Activated T-cell treated with anti-CD3 and anti-CD28 coated beads for 4 hours (primary cell): Measurements from ENCODE around the gene KAT2A.

Source experiments
- DNase-seq: peaks from one replicate; pipeline ENCODE4 v3.0.0-alpha.2; 2020

The KAT2A gene

GRCh38 chr17:42112552-42113176 lies 8.5 kb downstream of the KAT2A start, which contains the start of gene DHX58:
Gene DHX58 (minus strand): TSS chr17:42112714. CDS start chr17:42111892, 822 bp downstream.
- peak; percentile 57 for DNase-seq

GRCh38 chr17:42111871-42112551 lies 9.2 kb downstream of the KAT2A start:
- no peak for DNase-seq

- no peak for DNase-seq
Observed at GRCh38 chr17:42111265-42111636, 9.9 kb downstream of the KAT2A start.

- DNase-seq = no peak
Observed at GRCh38 chr17:42110301-42111264, 10.6 kb downstream of the KAT2A start.

GRCh38 chr17:42109086-42109485 lies 12.1 kb downstream of the KAT2A start:
- DNase-seq = no peak

- DNase-seq = peak; percentile 86
Observed at GRCh38 chr17:42107597-42108576, 13.3 kb downstream of the KAT2A start.

- DNase-seq = no peak
Observed at GRCh38 chr17:42107124-42107523, 14.0 kb downstream of the KAT2A start.

GRCh38 chr17:42106009-42106408 lies 15.2 kb downstream of the KAT2A start:
- no peak for DNase-seq

GRCh38 chr17:42104264-42104663 lies 16.9 kb downstream of the KAT2A start:
- no peak for DNase-seq

- no peak for DNase-seq
Observed at GRCh38 chr17:42103221-42103954, 17.8 kb downstream of the KAT2A start.

- DNase-seq = peak; percentile 44
Observed at GRCh38 chr17:42101513-42102292, 19.5 kb downstream of the KAT2A start.

- no peak for DNase-seq
Observed at GRCh38 chr17:42098730-42099399, 22.3 kb downstream of the KAT2A start.

GRCh38 chr17:42097691-42098631 lies 23.2 kb downstream of the KAT2A start, which contains the start of gene ZNF385C:
Gene ZNF385C (minus strand): TSS chr17:42098473. CDS start chr17:42063056, 35,417 bp downstream.
- DNase-seq = peak; percentile 38

- no peak for DNase-seq
Observed at GRCh38 chr17:42096360-42097111, 24.6 kb downstream of the KAT2A start.

GRCh38 chr17:42094375-42095069 lies 26.6 kb downstream of the KAT2A start:
- DNase-seq = no peak

GRCh38 chr17:42092939-42093338 lies 28.2 kb downstream of the KAT2A start:
- no peak for DNase-seq
